GM18508 (cell line): ENCODE results near the gene RAPGEF3.

ENCODE experiments used
- ATAC-seq: cut with Tn5 transposase; IDR thresholded peaks from one replicate; pipeline ENCODE4 v1.9.1; 2021; ENCODE audit warnings: moderate number of reproducible peaks; ENCODE audit not compliant: insufficient read depth, unreplicated experiment

Gene RAPGEF3

GRCh38 chr12:47705566-47706425 is 52.9 kb downstream of the RAPGEF3 start, which contains the start of gene RPAP3:
Gene RPAP3, minus strand, starts transcription at chr12:47706030. Its CDS starts 3,190 bp downstream, at chr12:47702840.
- no peak for ATAC-seq

GRCh38 chr12:47705229-47705565 is 53.5 kb downstream of the RAPGEF3 start:
- no peak for ATAC-seq

GRCh38 chr12:47704719-47705118 is 54.0 kb downstream of the RAPGEF3 start:
- no peak for ATAC-seq

GRCh38 chr12:47700263-47700662 is 58.4 kb downstream of the RAPGEF3 start:
- ATAC-seq = no peak

- ATAC-seq = no peak
These were observed 60.0 kb downstream of the RAPGEF3 start for GRCh38 chr12:47698631-47699030.

GRCh38 chr12:47698055-47698454 is 60.6 kb downstream of the RAPGEF3 start:
- no peak for ATAC-seq

GRCh38 chr12:47689215-47689614 is 69.5 kb downstream of the RAPGEF3 start:
- no peak for ATAC-seq

GRCh38 chr12:47687636-47688035 is 71.0 kb downstream of the RAPGEF3 start:
- no peak for ATAC-seq

GRCh38 chr12:47686645-47687240 is 71.9 kb downstream of the RAPGEF3 start:
- no peak for ATAC-seq
